OCI-LY1 (cell line): ENCODE results near the gene ACTN4.

Experiments used
- CTCF ChIP-seq: fragments of 200-600 bp; sonication (generic), shearing (Covaris generic); IDR thresholded peaks from 2 replicates; pipeline ENCODE4 v1.5.1; 2017; ENCODE audit warnings: mild to moderate bottlenecking, antibody characterized with exemption, low read length, moderate library complexity, mixed read lengths
- EZH2 ChIP-seq: fragments of 200-600 bp; sonication (generic), shearing (Covaris generic); IDR thresholded peaks from 2 replicates; pipeline ENCODE4 v1.8.0; 2017; ENCODE audit warnings: borderline replicate concordance, mixed run types, mild to moderate bottlenecking, antibody characterized with exemption, low read length, moderate library complexity, mixed read lengths

GRCh38 chr19:38649305-38650171 is 2.1 kb downstream of the ACTN4 start:
- TF ChIP-seq CTCF (no peak), EZH2 (no peak)
